Fibroblast of skin of left biceps (primary cell): Measurements from ENCODE around the gene SWSAP1.
"Not testable (repeated sequence)": the region's sequence is repeated elsewhere in the genome, so short reads cannot be mapped to it uniquely, and the experiment has no call there.

Source experiments
- DNase-seq, 2 experiments: peaks; one replicate each; pipeline ENCODE4 v3.0.0-alpha.2; 2013; ENCODE audit warnings: low read depth in 2 of 2

SWSAP1 gene

DNA sequence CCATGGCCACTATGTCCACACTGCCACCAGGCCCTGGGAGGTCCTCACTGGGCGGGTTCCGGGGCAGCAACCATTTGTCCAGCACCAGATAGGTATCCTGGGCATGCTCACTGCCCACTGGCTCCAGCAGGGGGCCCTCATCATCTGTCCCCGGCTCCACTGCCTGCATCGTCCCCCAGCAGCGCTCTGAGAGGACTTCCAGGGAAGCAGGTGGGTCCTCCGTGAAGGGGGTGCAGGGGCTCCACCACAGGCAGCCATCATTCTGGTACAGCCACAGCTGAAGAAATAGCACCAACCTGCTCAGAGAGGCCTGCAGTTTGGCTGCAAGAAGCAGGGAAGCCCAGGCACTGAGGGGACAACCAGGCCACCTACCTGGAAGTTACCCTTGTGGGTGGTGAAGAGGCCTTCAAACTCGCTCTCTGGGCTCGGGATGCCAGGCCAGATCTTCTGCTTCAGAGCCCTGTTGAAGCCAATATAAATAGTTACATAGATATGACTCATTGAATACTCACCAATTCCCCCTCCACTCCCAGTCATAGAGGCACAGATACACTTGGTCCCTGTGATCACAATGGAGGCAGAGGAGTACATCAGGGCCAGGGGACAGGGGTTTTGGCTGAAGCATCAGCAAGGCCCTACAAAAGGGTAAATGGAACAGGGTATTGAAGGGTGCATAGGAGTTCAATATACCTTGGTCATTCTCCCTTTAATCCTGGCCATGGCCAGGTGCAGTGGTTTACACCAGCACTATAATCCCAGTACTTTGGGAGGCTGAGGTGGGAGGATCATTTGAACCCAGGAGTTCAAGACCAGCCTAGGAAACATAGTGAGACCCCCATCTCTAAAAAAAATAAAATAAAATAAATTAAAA, 4.1 kb downstream of the SWSAP1 start:
- no peak for DNase-seq

DNA sequence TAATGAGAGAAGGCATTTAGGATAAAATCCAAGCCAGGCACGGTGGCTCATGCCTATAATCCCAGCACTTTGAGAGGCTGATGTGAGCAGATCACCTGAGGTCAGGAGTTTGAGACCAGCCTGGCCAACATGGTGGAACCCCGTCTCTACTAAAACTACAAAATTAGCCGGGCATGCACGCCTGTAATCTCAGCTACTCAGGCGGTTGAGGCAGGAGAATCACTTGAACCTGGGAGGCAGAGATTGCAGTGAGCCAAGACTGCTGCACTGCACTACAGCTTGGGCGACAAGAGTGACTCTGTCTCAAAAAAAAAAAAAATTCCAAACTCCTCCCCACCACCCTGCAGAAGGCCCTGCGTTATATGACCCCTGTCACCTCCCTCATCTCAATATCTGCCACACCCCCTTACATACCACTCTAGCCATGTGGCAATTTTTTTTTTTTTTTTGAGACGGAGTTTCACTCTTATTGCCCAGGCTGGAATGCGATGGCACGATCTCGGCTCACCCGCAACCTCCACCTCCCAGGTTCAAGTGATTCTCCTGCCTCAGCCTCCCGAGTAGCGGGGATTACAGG, 4.9 kb downstream of the SWSAP1 start:
- not testable (repeated sequence) for DNase-seq

DNA sequence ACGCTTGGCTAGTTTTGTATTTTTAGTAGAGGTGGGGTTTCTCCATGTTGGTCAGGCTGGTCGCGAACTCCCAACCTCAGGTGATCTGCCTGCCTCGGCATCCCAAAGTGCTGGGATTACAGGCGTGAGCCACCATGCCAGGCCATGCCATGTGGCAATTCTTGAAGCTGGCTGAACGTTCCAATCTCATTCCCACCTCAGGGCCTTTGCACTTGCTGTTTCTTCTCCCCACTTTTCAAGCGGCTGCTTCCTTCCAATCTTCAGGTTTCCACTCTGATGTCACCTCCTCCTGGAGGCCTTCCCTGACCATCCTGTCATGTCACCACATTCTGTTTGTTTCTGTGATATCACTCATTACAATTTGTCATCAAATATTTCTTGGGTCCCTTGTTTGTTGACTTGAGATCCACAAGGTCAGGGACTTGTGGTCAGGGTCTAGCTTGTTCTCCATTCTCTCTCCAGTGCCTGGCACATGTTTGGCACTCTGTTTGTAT, 5.4 kb downstream of the SWSAP1 start:
- DNase-seq = no peak

DNA sequence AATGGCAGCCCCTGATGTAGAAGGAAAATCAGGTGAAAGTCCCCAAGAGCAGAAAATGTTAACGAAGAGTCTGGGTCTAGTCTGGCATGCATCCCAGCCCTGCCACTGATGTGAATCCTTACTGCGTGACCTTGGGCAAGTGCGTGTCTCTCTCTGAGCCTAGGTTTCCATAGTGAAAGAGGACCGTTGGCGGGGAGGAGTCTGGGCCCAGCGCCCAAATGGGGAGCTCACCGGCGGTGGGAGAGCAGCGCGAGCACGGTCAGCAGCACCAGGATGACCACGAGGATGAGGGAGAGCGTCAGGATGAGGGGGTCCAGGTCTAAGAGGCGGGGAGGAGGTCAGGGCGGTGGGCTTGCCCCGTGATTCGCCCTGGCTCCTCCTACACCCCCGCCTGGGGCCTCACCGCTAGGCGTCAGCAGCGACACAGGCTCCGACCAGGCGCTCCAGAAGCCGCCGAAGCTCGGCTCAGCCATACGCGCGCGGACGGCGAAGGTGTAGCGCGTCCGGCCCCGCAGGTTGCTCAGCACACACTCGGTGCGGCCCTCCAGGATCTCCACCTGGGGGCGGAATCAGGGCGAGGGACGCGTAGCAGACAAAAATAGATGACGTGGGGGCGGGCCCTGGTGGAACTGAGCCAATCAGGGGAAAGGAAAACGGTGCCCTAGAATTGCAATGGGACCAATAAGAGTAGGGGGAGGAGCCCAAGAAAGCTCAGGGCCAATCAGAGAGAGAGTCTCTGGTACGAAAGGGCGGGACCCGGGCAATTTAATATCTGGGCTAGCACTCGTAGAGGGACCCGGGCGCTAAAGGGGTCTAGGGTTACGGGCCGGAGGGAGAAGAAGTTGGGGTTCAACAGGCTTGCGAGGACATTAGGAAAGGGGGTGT, 6.4 kb downstream of the SWSAP1 start:
- peak; percentile 85 to 87 for DNase-seq

DNA sequence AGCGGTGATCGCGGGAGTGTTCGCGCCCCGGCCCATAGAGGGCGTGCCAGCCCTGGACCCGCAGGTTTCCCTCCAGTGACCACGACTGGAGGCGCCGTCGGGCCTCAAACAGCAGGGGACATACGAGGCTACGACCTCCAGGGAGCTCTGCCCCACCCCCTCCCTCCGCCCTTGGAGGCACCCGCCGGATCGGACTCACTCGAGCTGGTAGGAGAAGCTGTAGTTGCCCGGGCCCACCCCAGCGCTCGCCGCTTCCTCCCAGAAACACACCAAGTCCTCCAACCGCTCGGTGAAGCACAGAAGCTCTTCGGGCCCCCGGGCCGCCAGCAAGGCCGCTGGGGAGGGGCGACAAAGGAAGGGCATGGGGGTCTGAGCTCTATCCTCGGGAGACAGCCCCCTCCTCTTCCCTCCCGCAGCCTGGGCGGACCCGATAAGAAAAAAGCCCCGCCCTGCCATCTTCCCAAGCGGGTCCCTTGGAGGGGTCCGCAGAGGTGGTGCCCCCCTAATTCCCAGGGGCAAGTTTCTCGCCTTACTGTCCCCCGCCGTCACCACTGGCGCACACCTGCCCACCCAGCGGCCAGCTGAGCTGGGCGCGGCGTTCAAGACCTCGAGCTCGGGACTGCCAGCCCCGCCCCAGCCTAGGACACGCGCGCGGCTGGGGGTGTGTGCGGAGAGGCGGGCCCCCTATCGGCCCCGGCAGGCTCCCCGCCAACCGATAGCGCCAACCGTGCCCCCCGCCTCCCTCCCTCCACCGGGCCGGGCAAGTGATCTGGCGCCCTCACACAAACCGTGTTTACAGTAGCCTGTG, 8.6 kb downstream of the SWSAP1 start:
- no peak for DNase-seq

DNA sequence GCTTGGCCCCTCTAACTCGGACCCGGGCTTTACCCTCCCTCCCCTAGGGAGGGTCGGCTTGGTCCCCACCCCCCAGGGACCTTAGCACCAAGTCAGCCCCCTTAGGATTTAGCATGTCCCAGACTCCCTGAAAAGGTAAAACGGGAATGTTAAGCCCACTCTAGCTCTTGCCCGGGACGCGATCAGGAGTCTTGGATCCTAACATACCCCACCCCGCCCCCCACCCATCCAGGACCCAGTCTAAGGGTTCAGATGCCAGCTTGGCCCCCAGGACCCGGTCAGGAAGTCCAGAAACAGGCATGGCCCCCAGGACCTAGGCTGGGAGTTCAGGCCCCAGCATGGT, 9.2 kb downstream of the SWSAP1 start:
- no peak for DNase-seq

DNA sequence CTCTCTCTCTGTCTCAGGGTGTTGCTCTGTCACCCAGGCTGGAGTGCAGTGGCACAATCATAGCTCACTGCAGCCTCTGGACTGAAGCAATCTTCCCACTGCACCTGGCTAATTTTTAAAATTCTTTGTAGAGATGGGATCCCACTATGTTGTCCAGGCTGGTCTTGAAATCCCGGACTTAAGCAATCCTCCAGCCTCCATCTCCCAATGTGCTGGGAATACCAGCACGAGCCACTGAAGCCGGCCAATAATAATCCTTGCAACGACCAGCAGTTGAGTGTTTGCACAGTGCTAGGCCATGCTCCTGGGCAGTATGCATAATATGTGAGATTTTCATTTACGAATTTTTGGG, 10.3 kb downstream of the SWSAP1 start:
- DNase-seq = no peak

DNA sequence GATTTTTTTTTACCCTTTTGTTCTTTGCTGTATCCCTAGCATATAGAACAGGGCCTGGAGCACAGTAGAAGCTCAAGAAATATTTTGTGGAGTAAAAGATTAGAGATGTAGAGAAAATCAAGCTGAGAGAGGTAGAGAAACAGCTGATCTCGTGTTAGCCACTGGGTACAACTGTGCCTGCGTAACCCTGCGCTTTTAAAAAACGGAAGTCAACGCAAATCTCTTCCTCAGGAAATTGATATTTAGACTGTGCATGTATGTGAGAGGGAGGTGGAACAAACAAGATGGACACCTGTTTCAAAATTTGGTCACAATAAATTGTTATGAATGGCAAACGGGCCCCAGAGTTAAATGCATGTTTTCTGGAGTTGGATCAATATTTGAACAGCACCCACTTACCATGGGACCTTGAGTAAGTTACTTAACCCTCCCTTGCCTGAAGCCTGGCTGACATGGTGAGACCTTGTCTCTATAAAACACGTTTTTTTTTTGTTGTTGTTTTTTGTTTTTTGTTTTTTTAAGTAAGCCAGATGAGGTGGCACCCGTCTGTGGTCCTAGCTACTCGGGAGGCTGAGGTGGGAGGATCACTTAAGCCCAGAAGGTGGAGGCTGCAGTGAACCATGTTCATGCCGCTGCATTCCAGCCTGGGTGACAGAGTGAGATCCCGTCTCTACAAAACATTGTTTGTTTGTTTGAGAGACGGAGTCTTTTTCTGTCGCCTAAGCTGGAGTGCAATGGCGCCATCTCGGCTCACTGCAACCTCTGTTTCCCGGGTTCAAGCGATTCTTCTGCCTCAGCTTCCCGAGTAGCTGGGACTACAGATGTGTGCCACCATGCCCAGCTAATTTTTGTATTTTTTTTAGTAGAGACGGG, 12.9 kb downstream of the SWSAP1 start:
- DNase-seq = no peak

DNA sequence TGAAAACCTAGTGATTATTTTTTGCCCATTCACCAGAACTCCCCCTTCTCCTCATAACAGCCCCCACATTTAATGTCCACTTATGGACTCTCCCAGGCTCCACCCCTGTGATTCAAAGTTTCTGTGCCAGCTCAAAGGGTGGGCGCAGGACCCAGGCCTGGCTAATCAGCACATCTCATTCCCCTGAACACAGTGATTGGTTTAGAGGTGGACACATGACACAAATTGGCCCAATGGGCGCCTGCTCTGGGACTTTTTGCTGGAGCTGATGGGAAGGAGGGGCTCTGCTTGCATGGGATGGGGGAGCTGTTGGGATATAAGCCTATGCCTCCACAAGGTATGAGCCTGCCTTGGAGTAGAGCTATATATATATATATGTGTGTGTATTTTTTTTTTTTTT, 15.9 kb downstream of the SWSAP1 start:
- DNase-seq = no peak

DNA sequence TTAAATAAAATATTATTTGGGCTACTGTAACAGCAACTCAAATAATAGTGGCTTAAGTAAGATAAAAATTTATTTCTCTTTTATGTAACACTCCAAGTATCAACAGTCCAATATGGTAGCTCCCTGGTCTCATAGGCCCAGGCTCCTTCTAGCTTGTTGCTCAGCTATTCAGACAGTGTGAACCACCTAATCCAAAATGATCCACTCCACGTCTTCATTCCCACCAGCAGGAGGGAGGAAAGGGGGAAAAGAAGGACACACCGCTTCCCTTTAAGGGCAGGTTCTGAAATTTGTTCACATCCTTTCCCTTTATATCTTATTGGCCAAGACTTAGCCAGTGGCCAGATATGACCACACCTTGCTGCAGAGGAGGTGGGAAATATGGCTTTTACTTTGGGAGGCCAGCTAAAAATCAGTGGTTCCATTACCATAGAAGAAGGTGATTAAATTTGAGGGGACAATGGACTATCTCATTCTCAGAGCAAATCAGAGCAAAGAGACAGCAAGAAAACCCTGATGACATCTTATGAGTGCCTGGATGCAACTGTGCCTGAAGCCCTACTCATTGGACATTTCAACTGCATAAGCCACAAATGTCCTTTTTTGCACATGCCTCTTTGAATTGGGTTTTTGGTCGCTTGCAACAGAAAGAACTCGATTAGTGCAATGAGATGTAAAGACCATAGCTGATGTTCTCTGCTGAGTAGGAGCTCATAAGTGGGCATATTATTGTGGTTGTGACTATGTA, 16.6 kb downstream of the SWSAP1 start:
- DNase-seq = no peak

DNA sequence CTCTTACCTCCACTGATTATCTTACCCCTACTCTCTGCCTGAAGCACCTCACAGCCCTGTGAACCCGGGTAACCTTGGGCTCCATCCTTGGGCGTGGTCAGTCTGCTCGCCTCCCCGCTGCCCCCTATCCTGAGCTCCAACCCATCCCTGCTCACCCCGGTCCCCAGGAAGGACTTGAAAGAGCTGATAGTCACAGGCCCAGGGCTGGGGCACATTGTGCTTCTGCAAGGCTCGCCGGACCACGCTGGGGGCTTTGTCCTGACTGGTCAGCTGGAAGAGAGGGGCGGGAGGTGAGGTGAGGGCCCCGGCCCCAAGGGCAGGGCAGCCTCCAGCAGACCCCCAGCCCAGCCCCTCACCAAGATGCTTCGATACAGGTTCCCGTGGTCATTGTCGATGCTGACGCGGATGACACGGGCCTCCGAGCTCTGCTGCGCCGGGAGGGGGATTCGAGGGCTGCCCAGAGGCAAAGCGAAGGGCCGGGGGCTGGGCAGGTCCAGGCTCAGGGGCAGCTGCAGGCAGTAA, 22.7 kb downstream of the SWSAP1 start:
- DNase-seq = no peak

DNA sequence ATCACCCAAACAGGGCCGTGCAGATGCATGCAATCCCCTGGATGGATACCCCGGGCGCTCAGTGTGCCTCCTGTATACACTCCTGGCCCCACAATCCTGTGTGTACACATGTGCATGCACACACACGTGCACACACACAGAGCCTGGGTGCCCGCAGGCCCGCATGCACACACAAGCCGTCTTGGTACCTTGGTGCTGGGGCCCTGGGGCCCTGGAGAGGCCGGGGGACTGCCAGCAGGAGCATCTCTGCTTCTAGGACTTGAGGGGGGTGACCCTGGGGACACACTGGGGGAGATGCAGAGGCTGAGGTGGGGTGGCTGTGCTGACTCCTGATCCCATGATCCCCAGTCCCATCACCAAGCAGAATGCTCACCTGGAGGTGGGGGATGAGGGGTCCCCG, 25.2 kb downstream of the SWSAP1 start:
- no peak for DNase-seq

DNA sequence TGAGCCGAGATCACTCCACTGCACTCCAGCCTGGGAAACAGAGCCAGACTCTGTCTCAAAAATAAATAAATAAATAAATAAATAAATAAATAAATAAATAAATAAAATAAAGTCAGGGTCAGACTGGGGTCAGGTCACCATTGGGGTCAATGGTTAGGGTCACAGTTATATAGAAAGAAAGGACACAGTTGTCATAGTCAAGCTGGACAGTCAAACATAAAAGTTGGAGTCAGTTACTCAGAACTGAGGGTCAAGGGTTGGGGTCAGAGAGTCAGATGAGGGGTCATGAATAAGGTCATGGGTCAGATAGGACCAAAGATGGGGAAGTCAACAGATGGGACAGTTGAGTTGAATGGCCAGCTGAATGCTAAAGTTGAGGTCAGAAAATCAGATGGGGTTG, 26.3 kb downstream of the SWSAP1 start:
- DNase-seq = no peak

DNA sequence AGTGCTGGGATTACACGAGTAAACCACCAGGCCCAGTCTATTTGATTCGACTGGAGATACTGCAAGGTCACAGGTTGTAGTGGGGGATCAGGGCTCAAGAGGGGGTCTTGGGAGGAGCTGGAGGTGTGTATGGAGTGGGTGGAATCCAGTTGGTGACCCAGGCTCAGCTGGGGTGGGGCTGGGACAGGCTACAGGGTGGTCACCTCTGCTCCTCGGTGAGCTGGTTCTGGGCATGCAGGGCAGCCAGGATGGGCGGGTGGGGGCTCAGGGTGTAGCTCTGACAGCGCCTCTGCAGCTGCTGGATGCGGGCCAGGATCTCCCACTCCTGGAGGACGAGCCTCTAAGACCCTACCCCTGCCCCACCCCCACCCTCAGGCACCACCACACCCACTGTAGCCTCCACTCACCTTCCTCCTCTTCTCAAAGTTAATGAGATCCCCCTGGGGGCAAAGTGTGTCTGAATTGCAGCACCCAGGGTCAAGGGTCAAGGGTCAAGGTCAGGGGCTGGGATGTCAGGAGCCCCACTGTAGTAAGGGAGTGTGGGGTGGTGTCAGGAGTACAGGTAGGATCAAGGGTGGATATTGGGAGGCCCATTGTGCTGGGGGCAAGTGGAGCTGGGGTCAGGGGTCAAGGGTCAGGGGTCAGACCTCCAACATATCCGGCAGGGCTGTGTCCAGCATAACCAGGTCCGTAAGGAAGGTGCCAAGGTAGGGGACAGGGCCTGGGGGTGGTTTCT, 27.5 kb downstream of the SWSAP1 start:
- no peak for DNase-seq

DNA sequence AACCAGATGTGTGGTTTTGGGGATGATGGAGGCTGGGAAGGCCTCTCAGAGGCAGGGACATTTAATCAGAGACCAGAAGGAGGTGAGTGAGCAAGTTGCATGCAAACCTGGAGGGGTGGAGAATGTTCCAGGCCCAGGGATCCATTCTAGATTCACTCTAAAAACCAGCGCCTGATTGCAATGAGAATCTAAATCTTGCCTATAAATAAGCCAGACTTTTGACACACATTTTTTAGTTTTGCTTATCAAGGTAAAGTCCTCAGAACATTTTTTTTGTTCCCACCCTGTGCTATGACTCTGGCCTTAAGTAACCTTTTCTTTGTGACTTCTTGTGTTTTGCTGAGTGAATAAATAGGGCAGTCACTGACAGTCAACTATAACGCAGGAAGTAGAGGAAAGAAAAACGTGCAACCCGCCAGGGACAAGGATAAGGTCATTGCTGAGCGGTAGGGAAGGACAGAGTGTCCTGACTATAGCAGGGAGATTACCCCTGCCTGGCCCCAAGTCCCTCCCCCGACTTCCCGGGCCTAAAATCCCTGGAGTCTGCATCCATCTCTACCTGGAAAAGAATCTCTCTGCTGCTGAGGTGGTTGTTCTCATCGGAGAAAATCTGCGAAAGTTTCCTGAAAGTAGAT, 30.2 kb downstream of the SWSAP1 start:
- DNase-seq = no peak

DNA sequence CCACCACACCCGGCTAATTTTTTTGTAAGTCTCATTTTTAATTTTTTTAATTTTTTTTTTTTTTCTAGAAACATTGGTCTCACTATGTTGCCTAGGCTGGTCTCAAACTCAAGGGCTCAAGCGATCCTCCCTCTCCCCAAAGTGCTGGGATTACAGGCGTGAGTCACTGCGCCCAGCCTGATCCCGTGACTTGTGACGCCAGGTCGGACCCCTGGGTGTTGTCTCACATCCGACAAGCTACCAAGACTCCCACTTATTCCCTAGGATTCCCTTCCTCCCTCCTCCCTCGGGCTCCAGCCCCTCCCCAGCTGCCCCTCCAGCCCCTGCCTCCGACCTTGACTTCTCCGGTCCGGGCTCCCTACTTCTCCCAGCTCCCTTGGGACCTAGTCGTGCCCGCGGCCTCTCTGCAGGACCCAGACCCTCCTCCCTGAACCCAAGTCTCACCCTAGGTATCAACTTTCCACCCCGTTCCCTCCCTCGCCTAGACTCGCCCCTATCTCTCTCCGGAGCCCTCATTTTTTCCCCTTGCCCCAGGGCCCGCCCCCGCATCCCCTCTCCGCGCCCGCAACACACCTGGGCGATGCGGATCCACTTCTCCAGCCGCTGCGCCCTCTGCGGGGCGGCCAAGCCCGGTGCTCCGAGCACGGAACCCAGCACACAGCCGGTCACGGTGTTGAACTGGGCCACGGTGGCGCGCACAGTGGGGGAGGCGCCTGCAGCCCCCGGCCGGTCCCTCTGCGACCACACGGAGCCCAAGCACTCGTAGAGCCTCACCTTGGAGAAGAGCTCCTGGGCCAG, 31.6 kb downstream of the SWSAP1 start:
- DNase-seq = no peak

DNA sequence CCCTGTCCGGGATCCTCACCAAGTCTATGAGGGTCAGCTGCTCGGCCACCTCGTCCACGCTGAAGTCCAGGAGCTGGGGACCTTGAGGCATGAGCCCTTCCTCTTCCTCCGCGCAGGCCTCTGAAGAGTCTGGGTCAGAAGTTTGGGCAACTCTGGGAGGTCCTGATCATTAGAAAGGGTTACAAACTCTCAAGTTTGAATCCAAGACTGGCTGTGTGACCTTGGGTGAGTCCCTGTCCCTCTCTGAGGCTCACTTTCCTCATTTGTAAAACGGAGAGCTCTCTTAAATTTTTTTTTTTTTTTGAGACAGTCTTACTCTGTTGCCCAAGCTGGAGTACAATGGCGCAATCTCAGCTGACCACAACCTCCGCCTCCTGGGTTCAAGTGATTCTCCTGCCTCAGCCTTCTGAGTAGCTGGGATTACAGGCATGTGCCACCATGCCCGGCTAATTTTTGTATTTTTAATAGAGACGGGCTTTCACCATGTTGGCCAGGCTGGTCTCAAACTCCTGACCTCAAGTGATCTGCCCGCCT, 32.3 kb downstream of the SWSAP1 start:
- DNase-seq = not testable (repeated sequence)
